ENCODE data around the gene SMAP1. TPM values are rescaled to one million over a fixed set of nuclear protein-coding genes. Genes with fewer than 3 reads are reported as not detected.

SMAP1 gene
- total RNA-seq, 1 donor from 2014 or later: 21.7 TPM

- Histone ChIP-seq H3K4me1 (peaks cover 8% of the 10 kb centered on the region), H3K27me3 (ENCODE audit: low read depth) (no peaks in the 10 kb centered on the region), H3K9me3 (no peaks in the 10 kb centered on the region), H3K36me3 (no peaks in the 10 kb centered on the region), H3K27ac (no peak overlapping the region), H3K4me3 (no peak overlapping the region)
- TF ChIP-seq, protein P1, sequence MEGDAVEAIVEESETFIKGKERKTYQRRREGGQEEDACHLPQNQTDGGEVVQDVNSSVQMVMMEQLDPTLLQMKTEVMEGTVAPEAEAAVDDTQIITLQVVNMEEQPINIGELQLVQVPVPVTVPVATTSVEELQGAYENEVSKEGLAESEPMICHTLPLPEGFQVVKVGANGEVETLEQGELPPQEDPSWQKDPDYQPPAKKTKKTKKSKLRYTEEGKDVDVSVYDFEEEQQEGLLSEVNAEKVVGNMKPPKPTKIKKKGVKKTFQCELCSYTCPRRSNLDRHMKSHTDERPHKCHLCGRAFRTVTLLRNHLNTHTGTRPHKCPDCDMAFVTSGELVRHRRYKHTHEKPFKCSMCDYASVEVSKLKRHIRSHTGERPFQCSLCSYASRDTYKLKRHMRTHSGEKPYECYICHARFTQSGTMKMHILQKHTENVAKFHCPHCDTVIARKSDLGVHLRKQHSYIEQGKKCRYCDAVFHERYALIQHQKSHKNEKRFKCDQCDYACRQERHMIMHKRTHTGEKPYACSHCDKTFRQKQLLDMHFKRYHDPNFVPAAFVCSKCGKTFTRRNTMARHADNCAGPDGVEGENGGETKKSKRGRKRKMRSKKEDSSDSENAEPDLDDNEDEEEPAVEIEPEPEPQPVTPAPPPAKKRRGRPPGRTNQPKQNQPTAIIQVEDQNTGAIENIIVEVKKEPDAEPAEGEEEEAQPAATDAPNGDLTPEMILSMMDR (IDR thresholded peaks at IDR 0.05): no peak
- intact Hi-C loops (cut with DNase I): loop anchor here (5.0 kb wide), 1 partner anchor 174 kb away; no protein-coding TSS in a partner anchor
- no peak for ATAC-seq
- no peak for DNase-seq
Measured at GRCh38 chr6:70708448-70708847, 40.8 kb downstream of the SMAP1 start.

- Histone ChIP-seq H3K9me3 (peaks cover 10% of the 10 kb centered on the region), H3K4me1 (peaks cover 5% of the 10 kb centered on the region), H3K27me3 (ENCODE audit: low read depth) (no peaks in the 10 kb centered on the region), H3K27ac (no peak overlapping the region), H3K4me3 (no peak overlapping the region), H3K36me3 (no peaks in the 10 kb centered on the region)
- TF ChIP-seq, protein P1 (IDR thresholded peaks at IDR 0.05): no peak
- intact Hi-C loops (cut with DNase I): loop anchor here (5.0 kb wide), 1 partner anchor 172 kb away; no protein-coding TSS in a partner anchor
- ATAC-seq: peak in 1 of 2 donors; percentile 43
- no peak for DNase-seq
Measured at GRCh38 chr6:70709826-70710225, 42.1 kb downstream of the SMAP1 start.

DNA sequence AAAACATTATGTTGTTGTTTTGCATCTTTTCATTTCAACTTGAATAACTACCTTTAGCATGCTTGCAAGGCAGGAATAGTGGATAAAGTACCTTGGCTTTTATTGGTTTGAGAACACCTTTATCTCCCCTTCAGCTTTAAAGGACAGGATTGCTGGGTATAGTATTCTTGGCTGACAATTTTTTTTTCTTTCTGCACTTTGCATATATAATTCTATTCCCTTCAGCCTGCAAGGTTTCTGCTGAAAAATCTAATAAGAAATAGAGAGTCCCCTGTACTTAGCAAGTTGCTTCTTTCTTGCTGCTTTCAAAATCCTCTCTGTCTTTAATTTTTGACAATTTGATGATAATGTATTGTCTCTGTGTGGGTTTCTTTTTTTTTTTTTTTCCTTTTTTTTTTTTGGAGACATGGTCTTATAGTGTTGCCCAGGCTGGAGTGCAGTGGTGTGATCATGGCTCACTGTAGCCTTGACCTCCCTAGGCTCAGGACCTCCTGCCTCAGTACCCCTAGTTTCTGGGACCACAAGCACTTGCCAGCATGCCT, 47.1 kb downstream of the SMAP1 start:
- H3K27ac ChIP-seq: no peak overlapping the region
- no peaks in the 10 kb centered on the region for H3K27me3 ChIP-seq (ENCODE audit: low read depth)
- TF ChIP-seq, protein P1 (IDR thresholded peaks at IDR 0.05): no peak
- DNase-seq (no peak), ATAC-seq (no peak)
- no peaks in the 10 kb centered on the region for H3K36me3 ChIP-seq
- no peak overlapping the region for H3K4me3 ChIP-seq
- intact Hi-C loops (cut with DNase I): no loop called here
- peaks cover 16% of the 10 kb centered on the region for H3K9me3 ChIP-seq
- H3K4me1 ChIP-seq: peaks cover 10% of the 10 kb centered on the region

DNA sequence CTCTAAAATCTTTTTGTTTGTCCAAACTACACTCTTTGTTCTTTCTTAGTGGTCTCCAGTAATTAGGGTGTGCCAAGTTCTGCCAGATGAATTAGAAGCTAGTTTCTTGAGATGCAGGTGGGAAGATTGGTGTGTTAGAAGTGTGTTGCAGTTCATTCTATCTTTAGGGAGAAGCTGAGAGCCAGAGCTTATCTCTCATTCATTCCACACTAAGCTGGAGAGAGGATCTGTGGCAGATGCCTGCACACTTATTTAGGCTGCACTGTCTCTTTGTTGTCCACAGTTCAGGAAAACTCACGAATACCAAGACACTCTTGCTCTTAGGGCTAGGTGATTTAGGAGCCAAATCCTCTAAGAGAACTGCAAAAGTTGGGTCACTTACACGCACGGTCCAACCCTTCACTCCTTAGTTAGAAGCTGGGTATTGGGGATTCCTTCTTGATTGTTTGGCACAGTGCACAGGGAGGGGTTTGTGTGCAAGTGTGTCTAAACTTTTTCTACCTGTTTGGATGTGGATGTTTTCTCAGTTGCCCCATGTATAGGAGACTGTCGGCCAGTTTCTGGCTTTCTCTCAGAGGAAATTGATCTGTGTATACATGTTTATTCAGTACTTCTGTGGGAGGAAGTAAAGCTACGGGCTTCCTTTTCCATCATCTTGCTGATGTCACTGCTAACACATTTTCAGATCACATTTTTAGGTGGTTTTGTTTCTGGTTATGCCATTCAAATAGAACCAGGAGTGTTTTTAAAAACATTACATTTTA, 49.5 kb downstream of the SMAP1 start:
- no peaks in the 10 kb centered on the region for H3K27me3 ChIP-seq (ENCODE audit: low read depth)
- ATAC-seq (no peak), DNase-seq (no peak)
- peaks cover 10% of the 10 kb centered on the region for H3K4me1 ChIP-seq
- H3K4me3 ChIP-seq: no peak overlapping the region
- H3K27ac ChIP-seq: no peak overlapping the region
- no peaks in the 10 kb centered on the region for H3K36me3 ChIP-seq
- H3K9me3 ChIP-seq: peaks cover 16% of the 10 kb centered on the region
- TF ChIP-seq, protein P1 (IDR thresholded peaks at IDR 0.05): no peak
- intact Hi-C loops (cut with DNase I): no loop called here

DNA sequence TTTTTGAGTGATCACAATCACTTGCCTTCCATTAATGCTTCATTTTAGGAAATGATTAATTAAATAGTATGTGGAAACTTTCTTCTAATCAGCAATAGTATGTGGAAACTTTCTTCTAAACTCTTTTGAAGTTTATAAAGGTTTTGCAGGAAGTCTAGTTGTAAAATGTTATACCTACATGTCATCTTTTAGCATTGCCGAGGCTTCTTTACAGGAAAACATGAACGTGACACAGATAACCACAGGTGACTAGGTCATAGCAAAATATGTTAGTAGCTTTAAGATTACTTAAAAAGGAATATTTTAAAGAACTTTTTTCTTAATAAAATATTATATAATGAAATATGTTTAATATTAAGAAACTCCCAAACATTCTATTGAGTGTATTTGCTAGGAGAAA, 56.8 kb downstream of the SMAP1 start:
- no peaks in the 10 kb centered on the region for H3K36me3 ChIP-seq
- no peak overlapping the region for H3K27ac ChIP-seq
- no peak for ATAC-seq

More for the DNA sequence above, 56.8 kb downstream of the SMAP1 start:
- Histone ChIP-seq H3K4me1 (peaks cover 5% of the 10 kb centered on the region), H3K27me3 (ENCODE audit: low read depth) (no peaks in the 10 kb centered on the region), H3K9me3 (no peaks in the 10 kb centered on the region), H3K4me3 (no peak overlapping the region)
- TF ChIP-seq, protein P1 (IDR thresholded peaks at IDR 0.05): no peak
- no peak for DNase-seq
- intact Hi-C loops (cut with DNase I): no loop called here
